Right lung (tissue), 10 donors: ENCODE measurements around the gene SP7. TPM values are rescaled to one million over a fixed set of nuclear protein-coding genes. Genes with fewer than 3 reads are reported as not detected.
"Not testable (repeated sequence)": the region's sequence is repeated elsewhere in the genome, so short reads cannot be mapped to it uniquely, and the experiment has no call there.

Experiments
- DNase-seq, 2 donors: peaks; one replicate each; pipeline ENCODE4 v3.0.0-alpha.2; 2013
- long read RNA-seq, 8 donors: transcript quantifications; one replicate each; lab custom pipeline, GENCODE V29; 2026
- polyA plus RNA-seq, 5 donors: library from polyadenylated mRNA; unstranded; fragments of 120-200 nt; gene quantifications; one replicate each; pipeline versions ENCODE4 v1.2.1 to v1.2.3, GENCODE V29; 2013; ENCODE audit warnings: inconsistent platforms in 1 of 5, low replicate concordance in 1 of 5; ENCODE audit not compliant: insufficient read length in 5 of 5, insufficient read depth in 1 of 5

SP7 gene
- under 1 TPM in 3 of 5 donors, not detected in 2; 0.07 to 0.10 (median 0.08) TPM for polyA plus RNA-seq
- long read RNA-seq, donor 1, partial matches to known transcripts: 682 of 968 reads
- long read RNA-seq, donor 1, other reads (novel, unspliced or antisense): 286 of 968 reads
- long read RNA-seq, donor 2: 0 reads
- long read RNA-seq, donor 3: 0 reads
- long read RNA-seq, donor 4: 0 reads
- long read RNA-seq, donor 5, partial matches to known transcripts: 602 of 765 reads
- long read RNA-seq, donor 5, other reads (novel, unspliced or antisense): 163 of 765 reads
- long read RNA-seq, donor 6, partial matches to known transcripts: 389 of 520 reads
- long read RNA-seq, donor 6, other reads (novel, unspliced or antisense): 131 of 520 reads
- long read RNA-seq, donor 7, partial matches to known transcripts: 188 of 472 reads
- long read RNA-seq, donor 7, other reads (novel, unspliced or antisense): 284 of 472 reads
- long read RNA-seq, donor 8: 0 reads

DNA sequence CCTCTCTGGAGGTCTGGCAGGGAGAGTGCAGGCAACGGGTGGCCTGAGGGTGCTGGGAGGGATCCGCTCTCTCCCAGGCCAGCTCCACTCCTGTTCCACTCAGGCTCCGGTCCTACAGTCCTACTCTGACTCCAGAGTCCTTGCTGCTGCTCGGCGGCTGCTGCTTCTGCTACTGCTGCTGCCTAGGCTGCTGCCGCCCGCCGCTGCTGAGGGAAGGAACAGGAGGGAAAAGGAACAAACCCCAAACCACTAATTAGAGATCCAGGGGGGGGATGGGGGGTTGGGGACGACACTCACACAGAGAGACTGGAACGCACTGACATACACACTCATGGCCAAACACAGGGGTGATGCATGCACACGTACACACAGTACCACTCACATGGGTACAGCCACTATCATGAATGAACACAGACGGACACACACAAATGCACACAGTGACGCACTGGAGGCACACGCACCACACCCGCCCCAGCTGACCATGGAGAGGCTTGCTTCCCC is at the start of gene SP7:
Gene SP7 (minus strand): TSS at position 174 of the 501 bp plus-strand sequence. CDS start 708 bp downstream, outside the sequence.
- DNase-seq: no peak

DNA sequence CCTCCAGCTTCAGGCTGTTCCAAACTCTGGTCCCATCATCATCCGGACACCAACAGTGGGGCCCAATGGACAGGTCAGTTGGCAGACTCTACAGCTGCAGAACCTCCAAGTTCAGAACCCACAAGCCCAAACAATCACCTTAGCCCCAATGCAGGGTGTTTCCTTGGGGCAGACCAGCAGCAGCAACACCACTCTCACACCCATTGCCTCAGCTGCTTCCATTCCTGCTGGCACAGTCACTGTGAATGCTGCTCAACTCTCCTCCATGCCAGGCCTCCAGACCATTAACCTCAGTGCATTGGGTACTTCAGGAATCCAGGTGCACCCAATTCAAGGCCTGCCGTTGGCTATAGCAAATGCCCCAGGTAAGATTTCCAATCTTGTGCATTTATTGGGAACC is 47.1 kb upstream of the SP7 start:
- no peak for DNase-seq

GRCh38 chr12:53381731-53382630 is 45.8 kb upstream of the SP7 start:
- no peak for DNase-seq

DNA sequence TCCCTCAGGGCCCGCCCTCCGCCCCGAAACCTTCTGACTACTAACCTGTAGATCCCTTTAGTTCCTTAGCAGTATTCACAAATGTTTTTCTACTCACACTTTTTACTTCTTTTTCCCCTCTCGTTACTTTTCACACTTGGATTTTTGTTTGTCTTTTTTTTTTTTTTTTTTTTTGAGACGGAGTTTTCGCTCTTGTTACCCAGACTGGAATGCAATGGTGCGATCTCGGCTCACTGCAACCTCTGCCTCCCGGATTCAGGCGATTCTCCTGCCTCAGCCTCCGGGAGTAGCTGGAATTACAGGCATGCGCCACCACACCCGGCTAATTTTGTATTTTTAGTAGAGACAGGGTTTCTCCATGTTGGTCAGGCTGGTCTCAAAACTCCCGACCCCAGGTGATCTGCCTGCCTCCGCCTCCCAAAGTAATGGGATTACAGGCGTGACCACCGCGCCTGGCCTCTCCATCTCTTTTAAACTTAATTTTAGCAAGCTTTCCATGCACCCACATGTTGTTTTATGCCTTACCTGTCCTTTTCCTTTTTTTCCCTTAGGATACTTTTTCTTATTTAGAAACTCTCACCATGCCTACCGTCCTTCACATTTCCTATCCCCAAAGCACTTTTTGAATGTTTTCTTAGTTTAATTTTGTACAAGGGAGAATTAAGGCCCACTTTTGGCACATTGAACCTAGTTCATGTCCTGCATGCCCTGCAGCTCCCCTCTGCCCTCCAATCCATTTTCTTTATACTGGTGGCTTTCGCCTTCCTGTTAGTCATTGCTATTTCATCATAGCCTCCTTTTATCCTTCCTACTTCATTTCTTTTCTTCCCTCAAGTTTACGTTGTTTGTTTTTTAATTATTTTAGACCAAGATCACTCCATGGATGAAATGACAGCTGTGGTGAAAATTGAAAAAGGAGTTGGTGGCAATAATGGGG is 44.9 kb upstream of the SP7 start:
- no peak for DNase-seq

DNA sequence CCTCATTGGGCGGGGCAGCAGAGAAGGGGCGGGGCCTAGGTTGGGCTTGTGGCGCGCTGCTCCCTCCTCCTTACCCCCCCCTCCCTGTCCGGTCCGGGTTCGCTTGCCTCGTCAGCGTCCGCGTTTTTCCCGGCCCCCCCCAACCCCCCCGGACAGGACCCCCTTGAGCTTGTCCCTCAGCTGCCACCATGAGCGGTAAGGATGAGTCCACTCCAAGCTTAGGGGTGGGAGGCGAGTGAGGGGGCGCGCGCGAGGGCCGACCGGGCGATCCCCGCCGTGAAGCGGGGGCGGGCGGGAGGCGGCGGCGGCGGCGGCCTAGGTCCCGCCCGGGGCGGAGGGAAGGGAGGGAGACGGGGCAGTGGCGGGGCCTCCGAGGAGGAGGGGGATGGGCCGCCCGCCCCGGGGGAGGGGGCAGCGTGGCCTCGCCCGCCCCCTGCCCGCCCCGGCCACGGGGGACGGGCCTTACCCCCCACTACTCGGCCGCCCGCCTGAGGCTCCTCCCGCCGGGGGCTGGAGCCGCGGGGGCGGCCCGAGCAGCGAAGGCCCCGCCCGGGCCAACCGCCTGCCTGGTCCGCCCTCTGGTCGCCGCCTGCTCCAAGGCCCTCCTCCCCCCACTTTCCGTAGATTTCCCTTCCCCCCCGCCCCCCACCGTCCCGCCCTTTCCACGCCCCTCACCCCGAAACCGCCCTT is 44.1 kb upstream of the SP7 start, which contains the start of gene SP1:
Gene SP1 (plus strand): TSS at position 73 of the 690 bp plus-strand sequence. CDS start 116 bp downstream, at position 189.
- peak; percentile 92 for DNase-seq

- peak; percentile 100 for DNase-seq
Observed at GRCh38 chr12:53379389-53380103, 43.4 kb upstream of the SP7 start.

GRCh38 chr12:53378724-53379388 is 42.7 kb upstream of the SP7 start:
- no peak for DNase-seq

DNA sequence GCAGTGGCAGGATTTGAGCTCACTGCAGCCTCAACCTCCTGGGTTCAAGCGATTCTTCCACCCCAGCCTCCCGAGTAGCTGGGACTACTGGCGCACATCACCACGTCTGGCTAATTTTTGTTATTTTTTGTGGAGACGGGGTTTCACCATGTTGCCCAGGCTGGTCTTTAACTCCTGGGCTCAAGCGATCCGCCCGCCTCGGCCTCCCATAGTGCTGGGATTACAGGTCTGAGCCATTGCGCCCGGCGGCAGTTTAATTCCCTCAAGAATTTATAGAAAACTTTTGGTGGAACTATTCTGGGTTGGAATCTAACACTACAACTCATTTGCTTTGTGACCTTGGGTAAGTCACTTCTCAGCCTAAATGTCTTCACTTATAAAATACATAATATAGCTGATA is 42.1 kb upstream of the SP7 start:
- DNase-seq: no peak

- no peak for DNase-seq
Observed at GRCh38 chr12:53376747-53377146, 40.6 kb upstream of the SP7 start.

DNA sequence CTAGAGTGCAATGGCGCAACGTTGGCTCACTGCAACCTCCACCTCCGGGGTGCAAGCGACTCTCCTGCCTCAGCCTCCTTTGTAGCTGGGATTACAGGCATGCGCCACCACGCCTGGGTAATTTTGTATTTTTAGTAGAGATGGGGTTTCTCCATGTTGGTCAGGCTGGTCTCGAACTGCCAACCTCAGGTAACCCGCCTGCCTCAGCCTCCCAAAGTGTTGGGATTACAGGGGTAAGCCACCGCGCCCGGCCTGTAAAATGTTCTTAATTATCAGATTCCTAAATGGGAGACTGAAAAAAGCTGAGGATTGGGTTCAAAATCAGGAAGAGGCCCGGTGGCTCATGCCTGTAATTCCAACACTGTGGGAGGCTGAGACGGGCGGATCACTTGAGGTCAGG is 38.1 kb upstream of the SP7 start:
- DNase-seq: not testable (repeated sequence)

DNA sequence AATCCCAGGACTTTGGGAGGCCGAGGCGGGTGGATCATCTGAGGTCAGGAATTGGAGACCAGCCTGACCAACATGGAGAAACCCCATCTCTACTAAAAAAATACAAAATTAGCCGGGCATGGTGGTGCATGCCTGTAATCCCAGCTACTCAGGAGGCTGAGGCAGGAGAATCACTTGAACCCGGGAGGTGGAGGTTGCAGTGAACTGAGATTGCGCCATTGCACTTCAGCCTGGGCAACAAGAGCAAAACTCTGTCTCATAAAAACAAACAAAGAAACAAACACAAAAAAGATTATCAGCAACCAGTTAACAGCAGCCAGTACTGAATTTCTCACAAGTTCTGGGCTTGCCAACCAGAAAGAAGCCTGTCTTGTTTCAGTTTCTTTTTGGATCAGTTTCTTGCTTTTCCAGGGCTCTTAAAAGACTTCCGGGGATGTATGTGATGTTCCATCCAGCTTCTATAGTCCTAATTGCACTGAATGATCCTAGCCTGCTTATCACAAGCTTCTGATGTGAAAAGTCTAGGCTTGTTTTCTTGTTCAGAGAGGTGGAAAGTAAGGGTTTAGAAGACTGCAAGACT is 37.5 kb upstream of the SP7 start:
- not testable (repeated sequence) for DNase-seq

- no peak for DNase-seq
Observed at GRCh38 chr12:53365245-53365904, 29.2 kb upstream of the SP7 start.

DNA sequence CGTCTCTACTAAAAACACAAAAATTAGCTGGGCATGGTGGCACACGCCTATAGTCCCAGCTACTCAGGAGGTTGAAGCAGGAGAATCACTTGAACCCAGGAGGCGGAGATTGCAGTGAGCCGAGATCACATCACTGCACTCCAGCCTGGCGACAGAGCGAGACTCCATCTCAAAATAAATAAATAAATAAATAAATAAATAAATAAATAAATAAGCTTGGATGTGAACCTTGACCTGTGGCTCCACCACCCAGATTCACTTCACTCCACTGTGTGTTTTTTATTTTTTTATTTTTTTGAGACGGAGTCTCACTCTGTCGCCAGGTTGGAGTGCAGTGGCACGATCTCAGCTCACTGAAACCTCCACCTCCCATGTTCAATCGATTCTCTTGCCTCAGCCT is 25.5 kb upstream of the SP7 start:
- not testable (repeated sequence) for DNase-seq

GRCh38 chr12:53358836-53359419 is 22.8 kb upstream of the SP7 start:
- no peak for DNase-seq

DNA sequence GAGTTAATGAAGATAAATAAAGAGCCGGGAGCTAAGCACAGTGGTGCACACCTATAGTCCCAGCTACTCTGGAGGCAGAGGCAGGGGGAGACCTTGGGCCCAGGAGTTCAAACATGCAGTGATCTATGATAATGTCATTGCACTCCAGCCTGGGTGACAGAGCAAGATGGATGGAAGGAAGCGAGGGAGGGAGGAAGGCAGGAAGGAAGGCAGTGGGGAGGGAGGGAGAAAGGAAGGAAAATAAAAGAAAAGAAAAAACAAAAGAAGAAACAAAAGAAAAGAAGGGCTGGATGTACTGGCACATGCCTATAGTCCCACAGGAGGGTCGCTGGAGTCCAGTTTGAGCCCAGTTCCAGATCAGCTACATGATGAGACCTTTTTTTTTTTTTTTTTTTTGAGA is 19.0 kb upstream of the SP7 start:
- no peak for DNase-seq

DNA sequence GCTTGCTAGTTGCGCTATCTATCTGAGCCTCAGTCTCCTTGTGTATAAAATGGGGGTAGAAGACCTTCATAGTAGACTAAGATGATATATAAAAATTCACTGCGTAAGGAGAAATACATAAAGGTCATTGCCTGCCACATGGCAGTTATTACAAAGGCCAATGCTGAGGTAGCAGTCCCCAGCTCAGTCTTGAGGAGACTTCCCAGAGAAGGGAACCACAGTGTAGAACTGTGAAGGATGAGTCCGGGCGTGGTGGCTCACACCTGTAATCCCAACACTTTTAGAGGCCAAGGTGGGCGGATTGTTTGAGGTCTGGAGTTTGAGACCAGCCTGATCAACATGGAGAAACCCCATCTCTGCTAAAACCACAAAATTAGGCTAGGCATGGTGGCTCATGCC is 17.1 kb upstream of the SP7 start:
- no peak for DNase-seq
